ENCODE measurements around the gene CAST. TPM values are rescaled to one million over a fixed set of nuclear protein-coding genes. Genes with fewer than 3 reads are reported as not detected.
A peak's percentile ranks its signal among the peaks of the same experiment; 100 is the strongest.

The CAST gene
- total RNA-seq, 1 donor from 2014 or later: 182 TPM

- Histone ChIP-seq H3K36me3 (ENCODE audit: control insufficient read depth, insufficient read depth, low read length) (no peaks in the 10 kb centered on the region), H3K4me3 (ENCODE audit: low read depth, low read length) (no peak overlapping the region), H3K27me3 (ENCODE audit: control insufficient read depth, insufficient read depth, low read length) (no peaks in the 10 kb centered on the region)
- FAIRE-seq (no peak), DNase-seq (ENCODE audit: low read depth) (no peak)
- TF ChIP-seq CTCF (IDR thresholded peaks at IDR 0.05; ENCODE audit: insufficient read depth, low read length, severe bottlenecking): no peak
Measured at GRCh38 chr5:96822686-96823459, 160.7 kb downstream of the CAST start.

GRCh38 chr5:96823900-96824380 is 161.8 kb downstream of the CAST start:
- H3K36me3 ChIP-seq (ENCODE audit: control insufficient read depth, insufficient read depth, low read length): no peaks in the 10 kb centered on the region
- TF ChIP-seq CTCF (IDR thresholded peaks at IDR 0.05; ENCODE audit: insufficient read depth, low read length, severe bottlenecking): no peak
- no peaks in the 10 kb centered on the region for H3K27me3 ChIP-seq (ENCODE audit: control insufficient read depth, insufficient read depth, low read length)
- no peak overlapping the region for H3K4me3 ChIP-seq (ENCODE audit: low read depth, low read length)
- DNase-seq (ENCODE audit: low read depth) (peak; percentile 99), FAIRE-seq (no peak)

Other genes with a start within 250 kb of the CAST start
- gene PCSK1, start 229.1 kb upstream of the CAST start, total RNA-seq: under 0.01 TPM in 1 of 2 replicates, not detected in the other
- 17.7 and 25.5 TPM in 2 replicates for gene ERAP1, start 145.6 kb downstream of the CAST start, total RNA-seq
- 10.9 and 26.6 TPM in 2 replicates for gene ERAP2, start 214.1 kb downstream of the CAST start, total RNA-seq

Measured in bronchial epithelial cell (primary cell).